ENCODE results near the gene BOD1.

GRCh38 chr5:173595841-173596240 is 20.6 kb downstream of the BOD1 start:
- TF ChIP-seq GATA2 (IDR thresholded peaks at IDR 0.05; ENCODE audit: low read depth, low read length) (no peak), GATA3 (IDR thresholded peaks at IDR 0.05; ENCODE audit: low read depth, low read length) (no peak)
